ENCODE results near the gene DUSP16. TPM values are rescaled to one million over a fixed set of nuclear protein-coding genes. Genes with fewer than 3 reads are reported as not detected.

The DUSP16 gene
- total and polyA plus RNA-seq, 2 experiments from 2014 or later, result 11.7 to 59.4 TPM

DNA sequence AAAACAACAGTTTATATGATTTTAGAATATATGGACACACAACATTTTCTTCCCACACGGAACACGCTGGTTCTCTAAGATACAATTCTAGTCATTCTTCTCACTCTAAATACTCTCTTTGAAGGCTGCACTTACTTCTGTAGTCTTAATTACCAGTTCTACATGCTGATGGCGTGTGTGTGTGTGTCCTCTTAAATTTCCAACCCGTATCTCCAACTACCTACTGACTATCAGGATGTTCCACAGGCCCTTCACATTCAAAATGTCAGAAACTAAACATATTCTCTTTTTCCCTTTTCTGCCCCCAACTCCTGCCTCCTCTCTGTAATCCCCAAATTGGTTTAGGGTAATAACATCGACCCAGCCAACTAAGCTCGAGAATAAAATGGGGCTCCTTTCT lies 75.2 kb downstream of the DUSP16 start (continued):
- no peak for TF ChIP-seq ETS1 (IDR thresholded peaks at IDR 0.05)
- TF ChIP-seq, protein P1, sequence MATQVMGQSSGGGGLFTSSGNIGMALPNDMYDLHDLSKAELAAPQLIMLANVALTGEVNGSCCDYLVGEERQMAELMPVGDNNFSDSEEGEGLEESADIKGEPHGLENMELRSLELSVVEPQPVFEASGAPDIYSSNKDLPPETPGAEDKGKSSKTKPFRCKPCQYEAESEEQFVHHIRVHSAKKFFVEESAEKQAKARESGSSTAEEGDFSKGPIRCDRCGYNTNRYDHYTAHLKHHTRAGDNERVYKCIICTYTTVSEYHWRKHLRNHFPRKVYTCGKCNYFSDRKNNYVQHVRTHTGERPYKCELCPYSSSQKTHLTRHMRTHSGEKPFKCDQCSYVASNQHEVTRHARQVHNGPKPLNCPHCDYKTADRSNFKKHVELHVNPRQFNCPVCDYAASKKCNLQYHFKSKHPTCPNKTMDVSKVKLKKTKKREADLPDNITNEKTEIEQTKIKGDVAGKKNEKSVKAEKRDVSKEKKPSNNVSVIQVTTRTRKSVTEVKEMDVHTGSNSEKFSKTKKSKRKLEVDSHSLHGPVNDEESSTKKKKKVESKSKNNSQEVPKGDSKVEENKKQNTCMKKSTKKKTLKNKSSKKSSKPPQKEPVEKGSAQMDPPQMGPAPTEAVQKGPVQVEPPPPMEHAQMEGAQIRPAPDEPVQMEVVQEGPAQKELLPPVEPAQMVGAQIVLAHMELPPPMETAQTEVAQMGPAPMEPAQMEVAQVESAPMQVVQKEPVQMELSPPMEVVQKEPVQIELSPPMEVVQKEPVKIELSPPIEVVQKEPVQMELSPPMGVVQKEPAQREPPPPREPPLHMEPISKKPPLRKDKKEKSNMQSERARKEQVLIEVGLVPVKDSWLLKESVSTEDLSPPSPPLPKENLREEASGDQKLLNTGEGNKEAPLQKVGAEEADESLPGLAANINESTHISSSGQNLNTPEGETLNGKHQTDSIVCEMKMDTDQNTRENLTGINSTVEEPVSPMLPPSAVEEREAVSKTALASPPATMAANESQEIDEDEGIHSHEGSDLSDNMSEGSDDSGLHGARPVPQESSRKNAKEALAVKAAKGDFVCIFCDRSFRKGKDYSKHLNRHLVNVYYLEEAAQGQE (IDR thresholded peaks at IDR 0.05; ENCODE audit: unreplicated experiment), result no peak
- TF ChIP-seq ZNF331 (CRISPR knock-in tag; IDR thresholded peaks at IDR 0.05; ENCODE audit: low read depth), result no peak
- no peak for TF ChIP-seq JUNB (IDR thresholded peaks at IDR 0.05; ENCODE audit: unreplicated experiment)
- TF ChIP-seq NANOG (IDR thresholded peaks at IDR 0.05; ENCODE audit: borderline replicate concordance), result no peak
- no peak for TF ChIP-seq CREB1 (CRISPR knock-in tag; IDR thresholded peaks at IDR 0.05; ENCODE audit: low read depth)

GRCh38 chr12:12486661-12487240 lies 75.9 kb downstream of the DUSP16 start:
- H3K36me3 Mint-ChIP-seq (ENCODE audit: low read depth), result peaks cover 39% of the 10 kb centered on the region
- no peaks in the 10 kb centered on the region for H3K9me3 Mint-ChIP-seq
- H3K4me1 ChIP-seq (ENCODE audit: insufficient read depth), result no peaks in the 10 kb centered on the region
- no peak overlapping the region for H3K4me3 Mint-ChIP-seq
- DNase-seq (ENCODE audit: low spot score), result no peak
- peaks cover 3% of the 10 kb centered on the region; the same call in 1 of the 3 replicates for H3K4me1 Mint-ChIP-seq
- no peak overlapping the region for H2AFZ ChIP-seq
- H3K27me3 ChIP-seq (ENCODE audit: insufficient read depth), result no peaks in the 10 kb centered on the region
- 0 out of 2 replicates have a peak, but pooled peaks cover 2% of the 10 kb centered on the region for H3F3A ChIP-seq (replicated peaks; ENCODE audit: low read depth)
- no peak for ATAC-seq
- peaks cover 17% of the 10 kb centered on the region for H3K36me3 ChIP-seq (ENCODE audit: insufficient read depth)
- H4K20me1 ChIP-seq (replicated peaks; ENCODE audit: insufficient read depth), result no peaks in the 10 kb centered on the region; the same call in 1 of the 2 replicates
- H3K9me2 ChIP-seq (ENCODE audit: insufficient read depth), result no peaks in the 10 kb centered on the region
- H3K4me2 ChIP-seq, result no peak overlapping the region
- H3K27ac ChIP-seq (ENCODE audit: low read depth), result no peak overlapping the region
- H3K79me2 ChIP-seq (replicated peaks; ENCODE audit: insufficient read depth), result peaks cover 24% of the 10 kb centered on the region
- H3K27ac Mint-ChIP-seq, result no peak overlapping the region
- no peaks in the 10 kb centered on the region for H3K27me3 Mint-ChIP-seq (ENCODE audit: insufficient read depth, low read depth, poor library complexity)
- no peak overlapping the region for H3K4me3 ChIP-seq
- TF ChIP-seq ZNF462 (CRISPR knock-in tag; IDR thresholded peaks at IDR 0.05), result no peak
- no peak for TF ChIP-seq ZNF331 (CRISPR knock-in tag; IDR thresholded peaks at IDR 0.05; ENCODE audit: low read depth)
- no peak for TF ChIP-seq STAT1 (IDR thresholded peaks at IDR 0.05; ENCODE audit: unreplicated experiment)
- no peak for TF ChIP-seq JUNB (IDR thresholded peaks at IDR 0.05; ENCODE audit: unreplicated experiment)
- no peak for TF ChIP-seq ETS1 (IDR thresholded peaks at IDR 0.05)
- no peak for TF ChIP-seq CTCF (conservative IDR thresholded peaks at IDR 0.05; ENCODE audit: low read depth in 2 of 2)
- TF ChIP-seq EZH2 (IDR thresholded peaks at IDR 0.05; ENCODE audit: low read depth, unreplicated experiment), result no peak

All from GM23338 (cell line).